Activated naive CD4-positive, alpha-beta T cell treated with anti-CD3 and anti-CD28 coated beads, Interleukin-2, amount 50 U/mL, for 16 hours (primary cell): ENCODE measurements around the gene GRM1.

Experiments used
- DNase-seq: peaks from one replicate; pipeline ENCODE4 v3.0.0-alpha.2; 2020

GRM1 gene

GRCh38 chr6:146389740-146390139 is 360.9 kb downstream of the GRM1 start:
- DNase-seq, result no peak

- DNase-seq, result no peak
Measured at GRCh38 chr6:146397638-146398037, 368.8 kb downstream of the GRM1 start.

GRCh38 chr6:146402476-146402875 is 373.6 kb downstream of the GRM1 start:
- DNase-seq, result no peak

- DNase-seq, result no peak
Measured at GRCh38 chr6:146408583-146408982, 379.7 kb downstream of the GRM1 start.

GRCh38 chr6:146410851-146411595 is 382.2 kb downstream of the GRM1 start:
- DNase-seq, result no peak

GRCh38 chr6:146419576-146419975 is 390.7 kb downstream of the GRM1 start:
- no peak for DNase-seq

GRCh38 chr6:146420255-146420654 is 391.4 kb downstream of the GRM1 start:
- no peak for DNase-seq

GRCh38 chr6:146422789-146423375 is 394.0 kb downstream of the GRM1 start:
- DNase-seq, result no peak

- no peak for DNase-seq
Measured at GRCh38 chr6:146423452-146423851, 394.6 kb downstream of the GRM1 start.

GRCh38 chr6:146426516-146426915 is 397.7 kb downstream of the GRM1 start:
- no peak for DNase-seq

- DNase-seq, result no peak
Measured at GRCh38 chr6:146429831-146430230, 401.0 kb downstream of the GRM1 start.

- no peak for DNase-seq
Measured at GRCh38 chr6:146433881-146434731, 405.2 kb downstream of the GRM1 start.

- no peak for DNase-seq
Measured at GRCh38 chr6:146434732-146435390, 406.0 kb downstream of the GRM1 start.

GRCh38 chr6:146441907-146442306 is 413.0 kb downstream of the GRM1 start:
- no peak for DNase-seq

- no peak for DNase-seq
Measured at GRCh38 chr6:146444189-146444588, 415.3 kb downstream of the GRM1 start.

GRCh38 chr6:146445233-146445632 is 416.4 kb downstream of the GRM1 start:
- DNase-seq, result no peak

GRCh38 chr6:146456886-146457285 is 428.0 kb downstream of the GRM1 start:
- DNase-seq, result no peak

GRCh38 chr6:146460941-146461340 is 432.1 kb downstream of the GRM1 start:
- DNase-seq, result no peak

GRCh38 chr6:146470091-146470770 is 441.4 kb downstream of the GRM1 start:
- no peak for DNase-seq

- DNase-seq, result no peak
Measured at GRCh38 chr6:146472918-146473317, 444.1 kb downstream of the GRM1 start.

- DNase-seq, result no peak
Measured at GRCh38 chr6:146481527-146481926, 452.7 kb downstream of the GRM1 start.

- DNase-seq, result no peak
Measured at GRCh38 chr6:146484411-146484810, 455.5 kb downstream of the GRM1 start.
